ENCODE data around the gene PLXDC2. TPM values are rescaled to one million over a fixed set of nuclear protein-coding genes. Genes with fewer than 3 reads are reported as not detected.

Gene PLXDC2
- total RNA-seq, 1 experiment from 2014 or later, result not detected

DNA sequence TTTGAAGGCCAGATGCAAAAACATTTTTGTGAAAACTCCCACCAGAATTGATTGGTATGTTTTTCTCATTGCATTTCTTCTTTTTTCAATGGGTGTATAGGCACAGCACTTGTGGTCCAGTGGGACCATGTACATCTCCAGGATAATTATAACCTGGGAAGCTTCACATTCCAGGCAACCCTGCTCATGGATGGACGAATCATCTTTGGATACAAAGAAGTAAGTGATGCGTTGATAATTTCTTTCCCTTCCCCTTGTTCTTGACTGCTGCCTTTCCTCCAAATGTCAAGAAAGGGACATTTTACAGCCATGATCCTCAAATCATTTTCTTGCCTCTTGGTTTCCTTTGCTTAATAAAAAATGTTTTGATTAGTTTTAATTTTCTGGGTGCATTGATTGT lies 331.5 kb downstream of the PLXDC2 start:
- Histone ChIP-seq H3K4me2 (ENCODE audit: low read length) (no peak overlapping the region), H4K20me1 (ENCODE audit: low read length) (no peaks in the 10 kb centered on the region), H3K9me3 (ENCODE audit: low read length) (no peaks in the 10 kb centered on the region), H3K9ac (ENCODE audit: low read length) (no peak overlapping the region), H3K4me3 (ENCODE audit: low read length) (no peak overlapping the region), H3K27me3 (ENCODE audit: low read length) (no peaks in the 10 kb centered on the region), H3K27ac (ENCODE audit: low read length) (no peak overlapping the region), H3F3A (ENCODE audit: low read length, unreplicated experiment) (no peaks in the 10 kb centered on the region), H3K9me2 (replicated peaks; ENCODE audit: low read length) (no peaks in the 10 kb centered on the region), H2AFZ (ENCODE audit: low read length) (no peak overlapping the region), H3K4me1 (ENCODE audit: insufficient read depth, low read length) (no peaks in the 10 kb centered on the region), H3K79me2 (ENCODE audit: low read length) (no peaks in the 10 kb centered on the region), H3K36me3 (ENCODE audit: low read depth, low read length) (no peaks in the 10 kb centered on the region)
- DNase-seq (no peak), ATAC-seq (no peak)
- ChIA-PET POLR2A (ENCODE audit: unreplicated experiment) (no interaction called here), CTCF (no interaction called here)
- no TSS peak for BruUV-seq (replicated peaks)
- intact Hi-C loops (cut with micrococcal nuclease), result no loop called here
- TF ChIP-seq EZH2phosphoT487 (IDR thresholded peaks at IDR 0.05; ENCODE audit: borderline replicate concordance, low read length) (no peak), EZH2 (IDR thresholded peaks at IDR 0.05; ENCODE audit: low read length, unreplicated experiment) (no peak)
- TF ChIP-seq, protein P1, sequence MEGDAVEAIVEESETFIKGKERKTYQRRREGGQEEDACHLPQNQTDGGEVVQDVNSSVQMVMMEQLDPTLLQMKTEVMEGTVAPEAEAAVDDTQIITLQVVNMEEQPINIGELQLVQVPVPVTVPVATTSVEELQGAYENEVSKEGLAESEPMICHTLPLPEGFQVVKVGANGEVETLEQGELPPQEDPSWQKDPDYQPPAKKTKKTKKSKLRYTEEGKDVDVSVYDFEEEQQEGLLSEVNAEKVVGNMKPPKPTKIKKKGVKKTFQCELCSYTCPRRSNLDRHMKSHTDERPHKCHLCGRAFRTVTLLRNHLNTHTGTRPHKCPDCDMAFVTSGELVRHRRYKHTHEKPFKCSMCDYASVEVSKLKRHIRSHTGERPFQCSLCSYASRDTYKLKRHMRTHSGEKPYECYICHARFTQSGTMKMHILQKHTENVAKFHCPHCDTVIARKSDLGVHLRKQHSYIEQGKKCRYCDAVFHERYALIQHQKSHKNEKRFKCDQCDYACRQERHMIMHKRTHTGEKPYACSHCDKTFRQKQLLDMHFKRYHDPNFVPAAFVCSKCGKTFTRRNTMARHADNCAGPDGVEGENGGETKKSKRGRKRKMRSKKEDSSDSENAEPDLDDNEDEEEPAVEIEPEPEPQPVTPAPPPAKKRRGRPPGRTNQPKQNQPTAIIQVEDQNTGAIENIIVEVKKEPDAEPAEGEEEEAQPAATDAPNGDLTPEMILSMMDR (conservative IDR thresholded peaks at IDR 0.05; ENCODE audit: low read depth, low read length), result no peak

DNA sequence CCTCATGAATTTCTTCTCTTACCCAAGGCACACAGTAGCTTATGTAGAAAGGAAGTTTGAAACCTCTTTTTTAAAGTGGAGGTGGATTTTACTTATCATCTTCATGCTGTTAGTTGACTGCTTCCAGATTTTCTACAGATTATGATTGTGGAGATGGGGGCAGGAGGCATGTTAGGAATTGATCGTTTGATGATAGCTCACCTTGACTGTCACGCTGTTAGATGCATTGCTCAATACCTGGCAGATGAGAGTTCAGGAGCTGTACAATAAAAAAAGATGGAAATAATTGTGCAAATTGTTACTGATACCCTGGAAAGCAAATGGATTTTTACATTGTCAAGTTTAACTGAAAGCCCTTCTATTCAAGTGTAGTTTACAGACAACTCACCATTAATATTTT lies 340.3 kb downstream of the PLXDC2 start:
- no peak overlapping the region for H3K4me2 ChIP-seq (ENCODE audit: low read length)
- ChIA-PET CTCF (no interaction called here), POLR2A (ENCODE audit: unreplicated experiment) (no interaction called here)
- TF ChIP-seq EZH2phosphoT487 (IDR thresholded peaks at IDR 0.05; ENCODE audit: borderline replicate concordance, low read length) (no peak), EZH2 (IDR thresholded peaks at IDR 0.05; ENCODE audit: low read length, unreplicated experiment) (no peak)
- TF ChIP-seq, protein P1 (conservative IDR thresholded peaks at IDR 0.05; ENCODE audit: low read depth, low read length), result no peak
- H3K27ac ChIP-seq (ENCODE audit: low read length), result no peak overlapping the region
- no peaks in the 10 kb centered on the region for H3F3A ChIP-seq (ENCODE audit: low read length, unreplicated experiment)
- H3K4me1 ChIP-seq (ENCODE audit: insufficient read depth, low read length), result no peaks in the 10 kb centered on the region
- no peak overlapping the region for H3K9ac ChIP-seq (ENCODE audit: low read length)
- no peaks in the 10 kb centered on the region for H3K9me2 ChIP-seq (replicated peaks; ENCODE audit: low read length)
- H4K20me1 ChIP-seq (ENCODE audit: low read length), result no peaks in the 10 kb centered on the region
- BruUV-seq (replicated peaks), result no TSS peak
- H3K36me3 ChIP-seq (ENCODE audit: low read depth, low read length), result no peaks in the 10 kb centered on the region
- ATAC-seq (no peak), DNase-seq (no peak)
- H2AFZ ChIP-seq (ENCODE audit: low read length), result no peak overlapping the region
- no peaks in the 10 kb centered on the region for H3K9me3 ChIP-seq (ENCODE audit: low read length)
- no peak overlapping the region for H3K4me3 ChIP-seq (ENCODE audit: low read length)
- no peaks in the 10 kb centered on the region for H3K27me3 ChIP-seq (ENCODE audit: low read length)
- intact Hi-C loops (cut with micrococcal nuclease), result no loop called here
- H3K79me2 ChIP-seq (ENCODE audit: low read length), result no peaks in the 10 kb centered on the region

DNA sequence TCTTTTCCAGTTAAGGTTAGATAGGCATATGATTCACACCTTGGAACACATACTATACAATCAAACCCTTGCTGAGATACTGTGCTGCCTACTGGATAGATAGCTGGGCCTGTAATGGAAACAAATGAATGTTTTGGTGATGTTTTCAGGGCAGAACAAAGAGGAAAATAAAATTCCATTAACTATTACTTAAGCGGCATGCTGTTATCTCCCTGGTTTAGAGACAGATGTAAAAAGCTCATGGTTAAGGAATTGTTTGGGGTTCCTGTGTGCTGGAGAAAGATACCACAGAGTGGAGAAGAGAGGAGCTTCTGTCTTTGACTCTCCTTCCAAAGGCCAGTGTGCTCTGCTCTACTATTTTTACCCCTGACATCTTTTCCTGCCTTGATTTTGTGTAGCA lies 341.1 kb downstream of the PLXDC2 start:
- no TSS peak for BruUV-seq (replicated peaks)

More for the DNA sequence above, 341.1 kb downstream of the PLXDC2 start:
- ATAC-seq, result no peak
- Histone ChIP-seq H3K4me1 (ENCODE audit: insufficient read depth, low read length) (no peaks in the 10 kb centered on the region), H3K9me2 (replicated peaks; ENCODE audit: low read length) (no peaks in the 10 kb centered on the region), H4K20me1 (ENCODE audit: low read length) (no peaks in the 10 kb centered on the region), H3K27ac (ENCODE audit: low read length) (no peak overlapping the region), H3K9me3 (ENCODE audit: low read length) (no peaks in the 10 kb centered on the region), H3K79me2 (ENCODE audit: low read length) (no peaks in the 10 kb centered on the region), H3F3A (ENCODE audit: low read length, unreplicated experiment) (no peaks in the 10 kb centered on the region), H3K27me3 (ENCODE audit: low read length) (no peaks in the 10 kb centered on the region), H3K4me2 (ENCODE audit: low read length) (no peak overlapping the region), H3K4me3 (ENCODE audit: low read length) (no peak overlapping the region), H2AFZ (ENCODE audit: low read length) (no peak overlapping the region), H3K36me3 (ENCODE audit: low read depth, low read length) (no peaks in the 10 kb centered on the region), H3K9ac (ENCODE audit: low read length) (no peak overlapping the region)
- no peak for TF ChIP-seq EZH2phosphoT487 (IDR thresholded peaks at IDR 0.05; ENCODE audit: borderline replicate concordance, low read length)
- TF ChIP-seq, protein P1 (conservative IDR thresholded peaks at IDR 0.05; ENCODE audit: low read depth, low read length), result no peak
- no peak for TF ChIP-seq EZH2 (IDR thresholded peaks at IDR 0.05; ENCODE audit: low read length, unreplicated experiment)
- ChIA-PET POLR2A (ENCODE audit: unreplicated experiment) (no interaction called here), CTCF (no interaction called here)
- DNase-seq, result no peak
- intact Hi-C loops (cut with micrococcal nuclease), result no loop called here
